HG03521 (cell line): ENCODE measurements around the gene ZNF641.

Source experiments
- ATAC-seq: cut with Tn5 transposase; IDR thresholded peaks from one replicate; pipeline ENCODE4 v1.9.1; 2021; ENCODE audit warnings: mild to moderate bottlenecking, moderate library complexity; ENCODE audit not compliant: unreplicated experiment

ZNF641 gene

DNA sequence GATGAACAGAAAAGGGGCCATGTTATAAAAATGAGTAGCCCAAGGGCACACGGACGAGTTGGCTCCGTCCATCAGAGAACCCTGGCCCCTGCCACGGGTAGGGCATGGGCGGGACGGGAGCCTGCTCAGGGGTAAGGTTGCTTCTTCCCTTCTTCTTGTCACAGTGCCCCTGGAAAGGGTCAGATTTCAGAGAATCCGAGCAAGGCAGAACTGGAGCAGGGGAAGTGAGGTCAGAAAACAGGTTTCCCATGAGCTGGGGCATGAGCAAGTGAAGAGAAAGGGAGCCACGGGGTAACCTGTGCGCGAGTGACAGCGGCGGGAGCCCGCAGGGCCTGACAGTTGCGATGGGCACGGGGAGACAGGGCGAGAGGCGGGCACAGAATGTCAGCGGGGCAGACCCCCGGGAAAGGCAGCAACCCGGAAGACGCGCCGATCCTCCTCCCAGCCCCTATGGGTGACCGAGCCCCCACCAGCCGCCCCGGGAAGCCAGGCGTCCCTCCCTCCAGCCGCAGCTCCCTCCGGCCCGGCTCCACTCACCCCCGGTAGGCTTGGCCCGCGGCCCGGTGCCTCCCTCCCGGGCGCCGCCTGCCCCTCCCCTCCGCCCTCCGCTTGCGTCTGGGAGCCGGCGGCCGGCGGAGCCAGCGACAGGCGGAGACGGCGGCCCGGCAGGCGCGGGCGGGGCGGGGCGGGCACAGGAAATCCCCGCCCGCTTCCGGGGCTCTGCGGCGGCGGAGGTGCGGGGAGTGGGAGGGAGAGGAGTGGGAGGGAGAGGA, at the start of gene ZNF641:
Gene ZNF641, minus strand, starts transcription at position 671 of the 773 bp plus-strand sequence. CDS start 2,829 bp downstream, outside the sequence.
- peak; percentile 92 for ATAC-seq

DNA sequence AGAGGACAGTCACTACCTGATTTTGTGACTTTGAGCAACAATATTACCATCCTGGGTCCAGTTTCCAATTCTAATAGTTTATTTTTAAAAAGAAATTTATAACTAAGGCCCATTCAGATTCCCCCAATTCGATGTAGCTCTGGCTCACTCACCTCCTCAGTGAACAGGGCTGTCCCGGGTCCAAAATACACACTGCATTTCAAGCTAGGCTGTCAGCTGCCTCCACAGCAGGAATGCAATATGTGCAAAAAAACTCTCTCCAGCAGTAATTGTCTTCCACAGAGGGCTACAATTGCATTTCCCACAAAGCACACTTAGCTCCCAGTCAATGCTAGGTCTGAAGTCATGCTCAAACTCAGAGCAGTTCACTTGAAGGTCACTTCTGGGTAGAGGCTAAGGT, 39.3 kb upstream of the ZNF641 start:
- ATAC-seq, result no peak

GRCh38 chr12:48389409-48389808, 38.7 kb upstream of the ZNF641 start:
- ATAC-seq, result no peak

GRCh38 chr12:48388938-48389337, 38.2 kb upstream of the ZNF641 start:
- ATAC-seq, result no peak

- no peak for ATAC-seq
Observed at GRCh38 chr12:48388460-48388859, 37.7 kb upstream of the ZNF641 start.

DNA sequence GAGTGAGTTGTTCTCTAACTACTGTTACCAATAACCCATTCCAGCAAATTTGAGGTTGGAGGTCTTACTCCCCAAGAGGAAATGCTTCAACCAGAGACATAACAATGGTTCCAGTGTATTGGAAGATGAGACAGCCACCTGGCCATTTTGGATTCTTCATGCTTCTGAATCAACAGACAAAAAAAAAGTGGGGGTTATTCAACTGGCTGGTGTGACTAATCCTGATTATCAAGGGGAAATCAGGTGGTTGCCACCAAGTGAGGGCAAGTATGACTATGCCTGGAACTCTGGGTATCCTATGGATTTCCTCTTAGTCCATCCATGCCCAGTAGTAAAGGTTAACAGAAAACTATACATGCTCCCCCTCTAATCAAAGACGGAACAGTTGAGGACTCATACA, 29.9 kb upstream of the ZNF641 start:
- ATAC-seq, result no peak

GRCh38 chr12:48379794-48380193, 29.1 kb upstream of the ZNF641 start:
- ATAC-seq, result no peak

DNA sequence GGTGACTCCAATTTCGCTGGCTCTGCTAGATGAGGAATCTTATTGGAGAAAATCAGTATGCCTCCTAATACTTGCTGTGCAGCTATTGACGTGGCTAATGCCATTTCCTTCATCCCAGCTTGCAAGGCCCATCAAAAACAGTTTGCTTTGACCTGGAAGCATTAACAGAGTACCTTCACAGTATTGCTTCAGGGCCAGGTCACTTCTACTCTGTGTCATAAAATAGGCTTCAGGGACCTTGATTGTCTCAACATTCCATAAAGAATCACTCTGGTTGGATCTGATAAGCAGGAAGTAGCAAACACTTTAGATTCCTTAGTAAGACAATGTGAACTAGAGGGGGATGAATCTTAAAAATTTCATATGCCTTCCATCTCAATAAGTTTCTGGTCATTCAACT, 26.9 kb upstream of the ZNF641 start:
- ATAC-seq, result no peak

DNA sequence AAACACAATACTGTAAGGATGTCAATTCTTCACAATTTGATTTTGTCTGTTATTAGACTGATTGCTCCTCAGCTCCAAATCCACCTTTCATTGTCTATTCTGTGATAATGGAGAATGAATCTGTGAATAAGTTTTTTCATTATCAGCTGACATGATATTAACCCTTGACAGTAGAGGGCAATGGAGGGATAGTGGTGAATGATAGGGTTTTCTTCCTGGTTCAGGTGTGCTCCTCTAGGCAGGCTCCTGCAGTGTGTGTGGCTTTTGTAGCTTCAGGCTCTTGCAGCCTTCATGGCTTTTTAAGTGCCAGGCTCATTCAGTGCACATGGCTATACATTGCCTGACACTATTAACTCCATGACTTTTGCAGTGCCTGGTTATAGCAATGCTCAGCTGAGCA, 23.4 kb upstream of the ZNF641 start:
- no peak for ATAC-seq

DNA sequence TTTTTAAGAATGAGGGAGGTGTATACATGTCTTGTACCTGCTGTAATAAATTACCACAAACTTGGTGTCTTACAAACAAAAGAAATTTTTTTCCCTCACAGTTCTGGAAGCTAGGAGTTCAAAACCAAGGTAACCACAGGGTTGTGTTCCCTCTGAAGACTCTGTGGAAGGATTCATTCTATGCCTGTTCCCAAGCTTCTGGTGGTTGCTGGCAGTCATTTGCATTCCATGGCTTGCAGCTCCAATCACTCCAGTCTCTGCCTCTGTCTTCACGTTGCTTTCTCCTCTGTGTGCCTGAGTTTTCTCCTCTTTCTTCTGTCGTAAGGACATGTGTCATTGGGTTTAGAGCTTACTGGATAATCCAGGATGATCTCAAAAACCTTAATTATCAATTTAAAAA, 15.4 kb upstream of the ZNF641 start:
- no peak for ATAC-seq

DNA sequence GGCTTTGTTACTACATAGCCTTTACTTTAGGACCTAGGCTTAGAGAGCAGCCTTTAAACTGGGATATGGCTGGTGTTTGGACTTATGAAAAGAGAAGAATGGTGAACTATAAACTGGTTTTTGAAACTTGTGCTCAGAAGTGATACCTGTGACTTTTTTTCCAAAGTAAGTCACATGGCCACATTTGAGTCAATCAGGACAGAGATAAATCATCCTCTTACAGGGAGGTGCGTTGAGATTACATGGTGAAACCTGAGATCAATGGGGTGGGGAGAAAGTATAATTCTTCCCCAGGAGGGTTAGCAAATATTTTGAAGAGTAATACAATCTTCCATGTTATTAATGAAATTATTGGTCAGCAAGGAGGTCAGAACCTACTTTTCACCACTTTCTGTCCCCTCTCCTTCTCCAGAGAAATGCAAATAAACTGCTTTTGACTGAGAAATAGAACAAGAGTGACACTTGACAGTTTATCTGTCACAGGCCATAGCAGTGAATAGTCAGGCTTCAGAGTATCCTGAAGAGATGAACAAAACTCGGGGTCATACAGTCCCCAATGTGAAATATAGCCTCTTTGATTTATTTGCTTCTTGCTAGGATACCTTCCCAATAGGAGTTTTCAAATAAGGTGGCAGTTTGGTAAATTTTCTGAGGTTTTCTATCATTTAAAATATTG, 11.1 kb upstream of the ZNF641 start:
- no peak for ATAC-seq

DNA sequence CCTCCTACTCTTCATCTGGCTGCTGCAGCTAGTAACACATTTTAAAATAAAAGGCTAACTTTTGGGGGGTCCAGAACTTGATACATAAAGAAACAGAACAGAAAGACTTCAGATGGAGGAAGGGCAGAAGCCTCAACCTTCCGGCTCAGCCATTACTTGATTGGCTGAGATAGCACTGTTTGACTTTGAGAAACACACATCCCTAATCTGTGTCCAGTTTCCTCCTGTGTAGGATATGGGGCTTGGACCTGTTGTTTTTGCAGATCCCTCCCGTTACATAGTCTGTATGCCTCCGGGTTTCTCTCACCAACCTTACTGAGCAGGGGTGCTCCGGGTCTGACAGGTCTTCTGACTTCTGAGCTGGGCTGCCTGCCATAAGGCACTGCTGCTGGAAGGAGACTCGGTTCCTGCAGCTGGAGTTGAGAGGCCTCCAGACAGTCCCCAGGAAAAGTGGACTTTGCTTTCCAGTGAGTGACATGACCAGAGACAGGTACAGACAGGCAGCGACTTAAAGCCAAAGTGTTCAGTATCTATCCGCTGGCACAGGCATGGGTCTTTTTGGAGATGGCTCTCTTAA, 8.3 kb upstream of the ZNF641 start:
- no peak for ATAC-seq

- no peak for ATAC-seq
Observed at GRCh38 chr12:48356041-48356768, 5.5 kb upstream of the ZNF641 start.

DNA sequence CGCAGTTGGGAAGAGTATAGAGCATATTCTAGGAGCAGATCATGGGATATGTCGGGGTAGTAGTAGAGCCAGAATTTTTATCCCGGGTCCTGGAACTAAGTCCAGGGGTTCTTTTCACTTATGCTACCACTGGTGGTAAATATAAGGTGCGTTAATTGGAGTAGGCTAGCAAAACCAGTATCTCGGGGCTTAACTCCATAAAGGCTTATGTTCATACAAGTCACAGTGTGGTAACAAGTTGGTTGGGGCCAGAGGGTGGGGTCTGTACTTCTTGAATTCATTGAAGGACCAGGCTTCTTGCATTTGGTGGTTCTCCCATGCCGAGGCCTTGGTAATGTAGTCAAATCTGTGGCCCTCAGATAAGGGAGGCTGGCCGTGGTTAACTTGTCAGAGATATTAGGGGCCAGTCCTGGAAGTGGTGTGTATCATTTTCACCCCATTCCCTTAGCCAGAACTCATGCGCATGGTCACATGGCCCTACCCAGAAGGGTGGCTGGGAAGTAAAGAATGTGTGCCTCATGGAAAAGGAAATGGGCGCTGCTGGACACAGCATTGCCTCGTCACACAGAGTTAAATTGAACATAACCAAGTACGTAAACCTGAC, 1.5 kb upstream of the ZNF641 start:
- ATAC-seq, result no peak

- peak; percentile 42 for ATAC-seq
Observed at GRCh38 chr12:48351022-48351708, 446 bp upstream of the ZNF641 start.

DNA sequence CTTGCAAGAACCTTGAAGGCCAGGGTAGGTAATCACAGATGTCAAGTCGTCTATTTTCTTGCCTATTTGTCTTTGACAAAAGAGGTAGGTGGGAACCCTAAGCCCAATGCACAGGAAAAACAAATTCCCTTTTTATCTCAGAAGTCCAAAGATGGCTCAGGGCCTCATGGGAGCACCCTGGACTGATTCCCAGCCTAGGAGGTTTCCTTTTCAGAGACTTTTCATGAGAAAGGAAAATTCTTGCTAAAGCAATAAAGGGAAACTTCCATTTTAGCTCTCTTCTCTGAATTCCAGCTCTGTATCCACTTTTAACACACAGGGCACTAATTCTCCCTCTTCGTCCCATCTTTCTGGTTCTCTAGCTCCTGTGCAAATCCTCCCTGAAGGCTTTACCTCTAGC, 1.2 kb downstream of the ZNF641 start:
- ATAC-seq, result no peak

DNA sequence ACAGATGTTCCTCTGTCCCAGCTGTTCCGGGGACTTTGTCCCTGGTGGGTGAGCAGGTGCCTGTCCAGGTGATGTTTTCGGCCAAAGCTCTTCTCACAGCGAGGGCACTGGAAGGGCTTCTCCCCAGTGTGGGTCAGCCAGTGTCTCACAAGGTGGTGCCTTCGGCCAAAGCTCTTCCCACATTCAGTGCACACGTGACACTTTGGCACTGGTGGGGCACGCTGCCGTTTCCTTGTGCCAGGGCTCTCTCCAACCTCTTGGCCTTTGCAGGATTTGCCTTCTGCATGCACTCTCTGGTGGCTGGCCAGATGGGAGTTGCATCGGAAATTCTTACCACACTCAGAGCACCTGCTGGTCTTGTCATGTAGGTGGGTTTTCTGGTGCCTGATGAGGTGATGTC, 7.7 kb downstream of the ZNF641 start:
- ATAC-seq, result no peak

- ATAC-seq, result no peak
Observed at GRCh38 chr12:48340943-48341342, 9.8 kb downstream of the ZNF641 start.

- ATAC-seq, result no peak
Observed at GRCh38 chr12:48339442-48340117, 11.1 kb downstream of the ZNF641 start.

- no peak for ATAC-seq
Observed at GRCh38 chr12:48336564-48336963, 14.2 kb downstream of the ZNF641 start.
